SK-N-SH (cell line): ENCODE data around the gene IL3.

Source experiments
- POLR2AphosphoS5 ChIP-seq: IDR thresholded peaks from 2 replicates; pipeline ENCODE4 v1.6.1; 2012; ENCODE audit warnings: low read depth, low read length
- YY1 ChIP-seq: IDR thresholded peaks from 2 replicates; pipeline ENCODE4 v1.4.0; 2012; ENCODE audit warnings: low read depth, mild to moderate bottlenecking
- TF ChIP-seq, protein P1 (sequence below): fragments of 200-600 bp; sonication (generic); IDR thresholded peaks from 2 replicates; pipeline ENCODE4 v1.6.1; 2017; ENCODE audit warnings: antibody characterized with exemption, mild to moderate bottlenecking, moderate library complexity

DNA sequence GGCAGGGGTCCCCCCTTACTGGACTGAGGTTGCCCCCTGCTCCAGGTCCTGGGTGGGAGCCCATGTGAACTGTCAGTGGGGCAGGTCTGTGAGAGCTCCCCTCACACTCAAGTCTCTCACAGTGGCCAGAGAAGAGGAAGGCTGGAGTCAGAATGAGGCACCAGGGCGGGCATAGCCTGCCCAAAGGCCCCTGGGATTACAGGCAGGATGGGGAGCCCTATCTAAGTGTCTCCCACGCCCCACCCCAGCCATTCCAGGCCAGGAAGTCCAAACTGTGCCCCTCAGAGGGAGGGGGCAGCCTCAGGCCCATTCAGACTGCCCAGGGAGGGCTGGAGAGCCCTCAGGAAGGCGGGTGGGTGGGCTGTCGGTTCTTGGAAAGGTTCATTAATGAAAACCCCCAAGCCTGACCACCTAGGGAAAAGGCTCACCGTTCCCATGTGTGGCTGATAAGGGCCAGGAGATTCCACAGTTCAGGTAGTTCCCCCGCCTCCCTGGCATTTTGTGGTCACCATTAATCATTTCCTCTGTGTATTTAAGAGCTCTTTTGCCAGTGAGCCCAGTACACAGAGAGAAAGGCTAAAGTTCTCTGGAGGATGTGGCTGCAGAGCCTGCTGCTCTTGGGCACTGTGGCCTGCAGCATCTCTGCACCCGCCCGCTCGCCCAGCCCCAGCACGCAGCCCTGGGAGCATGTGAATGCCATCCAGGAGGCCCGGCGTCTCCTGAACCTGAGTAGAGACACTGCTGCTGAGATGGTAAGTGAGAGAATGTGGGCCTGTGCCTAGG, 13.0 kb downstream of the IL3 start, which contains the start of gene CSF2:
- no peak for TF ChIP-seq POLR2AphosphoS5
- TF ChIP-seq, protein P1, sequence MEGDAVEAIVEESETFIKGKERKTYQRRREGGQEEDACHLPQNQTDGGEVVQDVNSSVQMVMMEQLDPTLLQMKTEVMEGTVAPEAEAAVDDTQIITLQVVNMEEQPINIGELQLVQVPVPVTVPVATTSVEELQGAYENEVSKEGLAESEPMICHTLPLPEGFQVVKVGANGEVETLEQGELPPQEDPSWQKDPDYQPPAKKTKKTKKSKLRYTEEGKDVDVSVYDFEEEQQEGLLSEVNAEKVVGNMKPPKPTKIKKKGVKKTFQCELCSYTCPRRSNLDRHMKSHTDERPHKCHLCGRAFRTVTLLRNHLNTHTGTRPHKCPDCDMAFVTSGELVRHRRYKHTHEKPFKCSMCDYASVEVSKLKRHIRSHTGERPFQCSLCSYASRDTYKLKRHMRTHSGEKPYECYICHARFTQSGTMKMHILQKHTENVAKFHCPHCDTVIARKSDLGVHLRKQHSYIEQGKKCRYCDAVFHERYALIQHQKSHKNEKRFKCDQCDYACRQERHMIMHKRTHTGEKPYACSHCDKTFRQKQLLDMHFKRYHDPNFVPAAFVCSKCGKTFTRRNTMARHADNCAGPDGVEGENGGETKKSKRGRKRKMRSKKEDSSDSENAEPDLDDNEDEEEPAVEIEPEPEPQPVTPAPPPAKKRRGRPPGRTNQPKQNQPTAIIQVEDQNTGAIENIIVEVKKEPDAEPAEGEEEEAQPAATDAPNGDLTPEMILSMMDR, result no peak
- no peak for TF ChIP-seq YY1
